MCF 10A (cell line): ENCODE results near the gene POC1B. TPM values are rescaled to one million over a fixed set of nuclear protein-coding genes. Genes with fewer than 3 reads are reported as not detected.

Experiments used
- BruUV-seq: library from RNA; stranded (reverse); fragments of 400-500 nt; replicated peaks from 2 replicates; lab custom pipeline; 2021; lab: Mats Ljungman, UMichigan
- CTCF ChIA-PET: fragments of 300-600 bp; sonication (Branson Sonifier 250); formaldehyde crosslinking; extraction: SDS; loops from one replicate; lab custom pipeline; 2021; ENCODE audit warnings: antibody characterized with exemption, inconsistent platforms; lab: Yijun Ruan, JAX
- POLR2A ChIA-PET: fragments of 300-600, 350-650 bp; sonication (Branson Sonifier 250); formaldehyde crosslinking; extraction: SDS; loops from one replicate; lab custom pipeline; 2020; ENCODE audit warnings: antibody characterized with exemption, inconsistent platforms; lab: Yijun Ruan, JAX
- DNase-seq: peaks from one replicate; pipeline ENCODE4 v3.0.0-alpha.2; 2018; ENCODE audit not compliant: unreplicated experiment
- H3K27ac Mint-ChIP-seq: one replicate; pipeline ENCODE4 v1.8.0; 2022; ENCODE audit warnings: mild to moderate bottlenecking, low read depth, mixed read lengths; ENCODE audit not compliant: unreplicated experiment
- H3K27me3 Mint-ChIP-seq: one replicate; pipeline ENCODE4 v1.8.0; 2022; ENCODE audit warnings: mixed read lengths; ENCODE audit not compliant: insufficient read depth, unreplicated experiment
- H3K36me3 Mint-ChIP-seq: one replicate; pipeline ENCODE4 v1.8.0; 2022; ENCODE audit warnings: mild to moderate bottlenecking, moderate library complexity, mixed read lengths; ENCODE audit not compliant: insufficient read depth, unreplicated experiment
- H3K4me1 Mint-ChIP-seq: one replicate; pipeline ENCODE4 v1.8.0; 2022; ENCODE audit warnings: mixed read lengths; ENCODE audit not compliant: insufficient read depth, unreplicated experiment
- H3K4me3 Mint-ChIP-seq: one replicate; pipeline ENCODE4 v1.8.0; 2022; ENCODE audit warnings: mild to moderate bottlenecking, moderate library complexity, mixed read lengths; ENCODE audit not compliant: unreplicated experiment
- H3K9me3 Mint-ChIP-seq: one replicate; pipeline ENCODE4 v1.8.0; 2022; ENCODE audit warnings: mixed read lengths; ENCODE audit not compliant: unreplicated experiment
- intact Hi-C: fragments of 100-400 bp; cut with micrococcal nuclease; formaldehyde crosslinking; loops from 2 replicates; pipeline ENCODE4 v1.14.1; 2022
- total RNA-seq: library from RNA; stranded (reverse); gene quantifications from 2 replicates; pipeline ENCODE4 v1.2.3, GENCODE V29; 2022
- TF ChIP-seq, protein P1 (sequence below): fragments of 200-600 bp; IDR thresholded peaks from one replicate; pipeline ENCODE4 v1.8.0; 2022; ENCODE audit warnings: antibody characterized with exemption, mild to moderate bottlenecking; ENCODE audit not compliant: unreplicated experiment

POC1B gene
- total RNA-seq, 1 experiment from 2014 or later: 14.8 TPM

- CTCF ChIA-PET: interaction anchor here (1.0 to 1.6 kb wide), 2 partner anchors 9 to 16 kb away, joined by 3 to 4 read pairs; no protein-coding TSS in a partner anchor
- POLR2A ChIA-PET: interaction anchor here (1.7 to 1.9 kb wide), 3 partner anchors 9 to 17 kb away, joined by 3 to 8 read pairs (median 7); partner anchors contain the start of gene GALNT4
- intact Hi-C loops: no loop called here
- DNase-seq: no peak
- Mint-ChIP-seq H3K4me1 (peaks cover 3% of the 10 kb centered on the region), H3K36me3 (no peaks in the 10 kb centered on the region), H3K4me3 (no peak overlapping the region), H3K27ac (no peak overlapping the region), H3K27me3 (no peaks in the 10 kb centered on the region), H3K9me3 (no peaks in the 10 kb centered on the region)
- BruUV-seq: no TSS peak
- TF ChIP-seq, protein P1, sequence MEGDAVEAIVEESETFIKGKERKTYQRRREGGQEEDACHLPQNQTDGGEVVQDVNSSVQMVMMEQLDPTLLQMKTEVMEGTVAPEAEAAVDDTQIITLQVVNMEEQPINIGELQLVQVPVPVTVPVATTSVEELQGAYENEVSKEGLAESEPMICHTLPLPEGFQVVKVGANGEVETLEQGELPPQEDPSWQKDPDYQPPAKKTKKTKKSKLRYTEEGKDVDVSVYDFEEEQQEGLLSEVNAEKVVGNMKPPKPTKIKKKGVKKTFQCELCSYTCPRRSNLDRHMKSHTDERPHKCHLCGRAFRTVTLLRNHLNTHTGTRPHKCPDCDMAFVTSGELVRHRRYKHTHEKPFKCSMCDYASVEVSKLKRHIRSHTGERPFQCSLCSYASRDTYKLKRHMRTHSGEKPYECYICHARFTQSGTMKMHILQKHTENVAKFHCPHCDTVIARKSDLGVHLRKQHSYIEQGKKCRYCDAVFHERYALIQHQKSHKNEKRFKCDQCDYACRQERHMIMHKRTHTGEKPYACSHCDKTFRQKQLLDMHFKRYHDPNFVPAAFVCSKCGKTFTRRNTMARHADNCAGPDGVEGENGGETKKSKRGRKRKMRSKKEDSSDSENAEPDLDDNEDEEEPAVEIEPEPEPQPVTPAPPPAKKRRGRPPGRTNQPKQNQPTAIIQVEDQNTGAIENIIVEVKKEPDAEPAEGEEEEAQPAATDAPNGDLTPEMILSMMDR: no peak
These were observed 12.3 kb downstream of the POC1B start for GRCh38 chr12:89513544-89513943.

GRCh38 chr12:89507015-89507824 lies 18.6 kb downstream of the POC1B start:
- Mint-ChIP-seq H3K9me3 (no peaks in the 10 kb centered on the region), H3K27me3 (no peaks in the 10 kb centered on the region), H3K4me3 (no peak overlapping the region), H3K27ac (no peak overlapping the region), H3K4me1 (peaks cover 23% of the 10 kb centered on the region), H3K36me3 (no peaks in the 10 kb centered on the region)
- BruUV-seq: no TSS peak
- intact Hi-C loops: no loop called here
- ChIA-PET CTCF (interaction anchor here (0.6 to 3.4 kb wide), 5 partner anchors 17 to 506 kb away, joined by 3 to 9 read pairs (median 4); partner anchors contain the start of gene GALNT4), POLR2A (interaction anchor here (0.9 kb wide), 1 partner anchor 17 kb away, joined by 3 read pairs; the partner anchor contains the start of gene GALNT4)
- no peak for DNase-seq
- TF ChIP-seq, protein P1: no peak

DNA sequence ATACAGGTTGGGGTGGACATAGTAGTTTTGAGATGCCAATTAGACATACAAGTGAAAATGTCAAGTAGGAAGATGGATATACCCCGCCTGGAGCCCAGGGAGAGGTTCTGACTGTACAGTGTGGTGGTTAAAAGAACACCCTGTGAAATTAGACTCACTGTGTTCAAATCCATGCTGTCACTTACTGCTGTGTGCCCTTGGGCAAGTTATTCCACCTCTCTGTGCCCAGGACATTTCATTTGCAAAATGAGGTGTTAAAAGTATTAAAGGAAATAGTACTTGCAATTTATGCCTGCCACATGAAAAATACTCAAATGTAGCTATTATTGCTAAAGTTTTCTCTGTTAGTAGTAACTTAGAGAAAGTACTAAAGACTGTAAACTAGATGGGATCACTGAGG lies 19.8 kb downstream of the POC1B start:
- Mint-ChIP-seq H3K27ac (no peak overlapping the region), H3K4me1 (peaks cover 23% of the 10 kb centered on the region), H3K4me3 (no peak overlapping the region), H3K36me3 (no peaks in the 10 kb centered on the region), H3K27me3 (no peaks in the 10 kb centered on the region), H3K9me3 (no peaks in the 10 kb centered on the region)
- BruUV-seq: no TSS peak
- intact Hi-C loops: no loop called here
- TF ChIP-seq, protein P1: no peak
- POLR2A ChIA-PET: interaction anchor here (1.0 kb wide), 1 partner anchor 9 kb away, joined by 4 read pairs; no protein-coding TSS in a partner anchor
- CTCF ChIA-PET: interaction anchor here (1.0 to 3.4 kb wide), 3 partner anchors 19 to 44 kb away, joined by 3 to 9 read pairs (median 4); partner anchors contain the start of gene GALNT4
- no peak for DNase-seq
